Measurements from ENCODE around the gene PTGR3. TPM values are rescaled to one million over a fixed set of nuclear protein-coding genes. Genes with fewer than 3 reads are reported as not detected.

The PTGR3 gene
- total RNA-seq, 1 experiment from 2014 or later, result 24.0 TPM

GRCh38 chr18:75172299-75173124 is 36.4 kb downstream of the PTGR3 start:
- no peak for DNase-seq (ENCODE audit: low read depth)

DNA sequence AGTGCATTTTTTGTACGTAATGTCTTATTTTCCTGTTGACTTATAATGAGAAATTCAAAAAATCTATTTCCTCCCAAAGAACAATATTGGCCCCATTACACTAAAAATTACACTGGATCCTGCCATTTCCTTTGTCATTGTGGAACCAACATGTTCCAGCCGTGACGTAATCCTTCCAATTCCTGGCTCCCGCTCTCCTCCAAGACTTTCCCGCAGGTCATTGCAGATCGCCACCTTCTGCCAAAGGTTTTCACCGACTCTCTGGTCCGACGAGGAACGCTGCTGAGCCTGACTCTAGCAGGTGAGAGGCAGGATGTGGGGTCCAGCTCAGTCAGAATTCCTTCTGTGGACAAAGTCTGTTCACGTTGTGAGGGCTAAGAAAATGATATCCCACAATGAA is 38.0 kb downstream of the PTGR3 start:
- DNase-seq (ENCODE audit: low read depth), result no peak

GRCh38 chr18:75170022-75170789 is 38.7 kb downstream of the PTGR3 start:
- no peak for DNase-seq (ENCODE audit: low read depth)

DNA sequence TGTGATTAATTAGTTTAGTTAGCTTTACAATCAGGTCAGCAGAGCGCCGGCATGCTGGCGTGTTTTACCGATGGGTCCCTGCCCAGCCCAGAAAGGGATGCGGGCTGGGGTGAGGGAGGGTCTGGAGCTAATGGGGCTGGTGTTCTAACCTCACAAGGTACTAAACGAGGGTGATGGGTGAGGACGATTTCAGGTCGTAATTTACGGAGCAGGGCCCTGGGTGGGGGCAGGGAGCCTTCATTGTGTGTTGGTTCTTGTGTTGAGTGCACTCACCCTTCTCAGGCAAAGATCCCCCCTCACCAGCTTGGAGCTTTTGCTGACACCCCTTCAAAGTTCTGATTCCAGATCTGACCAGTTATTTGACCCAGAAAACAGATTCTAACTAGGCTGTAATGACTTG is 39.5 kb downstream of the PTGR3 start:
- no peak for DNase-seq (ENCODE audit: low read depth)

DNA sequence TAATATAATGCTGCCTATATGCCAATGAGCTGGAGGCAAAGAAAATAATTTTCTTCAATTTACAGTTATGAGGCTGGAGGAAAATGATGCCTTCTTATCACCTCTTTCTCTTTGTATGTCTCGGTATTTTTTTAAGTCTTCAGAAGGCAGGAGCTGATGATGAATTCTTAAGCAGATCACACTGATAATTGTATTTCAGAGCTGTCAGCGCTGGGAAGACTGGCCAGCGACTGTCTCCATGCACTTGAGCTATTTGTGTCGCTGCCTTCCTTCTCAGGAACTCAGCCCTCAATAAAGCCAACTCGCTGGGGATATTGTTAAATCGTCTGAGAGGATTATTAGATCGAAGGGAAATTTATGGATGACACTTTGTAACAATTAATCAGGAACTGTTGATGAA is 40.3 kb downstream of the PTGR3 start:
- DNase-seq (ENCODE audit: low read depth), result no peak

GRCh38 chr18:75167759-75168618 is 41.0 kb downstream of the PTGR3 start:
- no peak for DNase-seq (ENCODE audit: low read depth)

DNA sequence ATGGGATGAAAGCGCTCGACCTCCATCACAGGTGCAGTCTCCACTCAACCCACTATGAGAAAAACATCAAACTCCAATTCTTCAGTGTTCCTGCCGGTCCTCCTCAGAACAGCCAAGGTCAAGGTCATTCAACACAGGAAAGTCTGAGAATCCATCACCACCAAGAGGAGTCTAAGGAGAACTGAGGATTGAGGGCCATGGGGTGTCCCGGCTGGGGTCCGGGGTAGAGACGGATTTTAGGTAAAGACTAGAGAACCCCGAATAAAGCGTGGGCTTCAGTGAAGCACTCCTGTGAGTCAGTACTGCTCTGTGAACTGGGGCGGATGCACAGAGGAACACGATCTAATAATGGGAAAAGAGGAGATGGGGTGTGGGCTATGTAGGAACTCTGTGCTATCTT is 41.8 kb downstream of the PTGR3 start:
- no peak for DNase-seq (ENCODE audit: low read depth)

GRCh38 chr18:75165926-75166325 is 43.0 kb downstream of the PTGR3 start:
- no peak for DNase-seq (ENCODE audit: low read depth)

GRCh38 chr18:75164479-75164878 is 44.5 kb downstream of the PTGR3 start:
- DNase-seq (ENCODE audit: low read depth), result no peak

- DNase-seq (ENCODE audit: low read depth), result no peak
Observed at GRCh38 chr18:75163736-75164135, 45.2 kb downstream of the PTGR3 start.

- DNase-seq (ENCODE audit: low read depth), result no peak
Observed at GRCh38 chr18:75162978-75163377, 46.0 kb downstream of the PTGR3 start.

DNA sequence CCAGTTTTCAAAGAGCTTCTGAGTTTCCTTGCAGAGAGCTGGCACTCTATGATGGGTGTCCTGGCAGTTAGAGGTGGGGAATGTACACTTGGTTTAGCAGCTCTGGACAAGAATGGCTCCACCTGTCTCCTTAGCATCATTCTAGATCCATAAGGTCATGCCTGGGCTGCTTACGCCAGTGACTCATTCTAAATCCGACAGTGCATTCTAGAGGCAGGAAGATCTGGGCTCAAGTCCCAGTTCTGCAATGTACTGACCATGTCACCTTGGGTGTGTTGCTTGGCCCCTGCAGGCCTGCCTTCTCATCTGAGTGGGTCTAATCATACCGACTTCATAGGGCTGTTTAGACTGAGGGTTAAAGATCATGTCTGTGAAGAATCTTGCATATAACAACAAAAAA is 46.5 kb downstream of the PTGR3 start:
- DNase-seq (ENCODE audit: low read depth), result peak; percentile 44

GRCh38 chr18:75161256-75162028 is 47.5 kb downstream of the PTGR3 start:
- peak; percentile 56 for DNase-seq (ENCODE audit: low read depth)

- DNase-seq (ENCODE audit: low read depth), result no peak
Observed at GRCh38 chr18:75160364-75160763, 48.6 kb downstream of the PTGR3 start.

DNA sequence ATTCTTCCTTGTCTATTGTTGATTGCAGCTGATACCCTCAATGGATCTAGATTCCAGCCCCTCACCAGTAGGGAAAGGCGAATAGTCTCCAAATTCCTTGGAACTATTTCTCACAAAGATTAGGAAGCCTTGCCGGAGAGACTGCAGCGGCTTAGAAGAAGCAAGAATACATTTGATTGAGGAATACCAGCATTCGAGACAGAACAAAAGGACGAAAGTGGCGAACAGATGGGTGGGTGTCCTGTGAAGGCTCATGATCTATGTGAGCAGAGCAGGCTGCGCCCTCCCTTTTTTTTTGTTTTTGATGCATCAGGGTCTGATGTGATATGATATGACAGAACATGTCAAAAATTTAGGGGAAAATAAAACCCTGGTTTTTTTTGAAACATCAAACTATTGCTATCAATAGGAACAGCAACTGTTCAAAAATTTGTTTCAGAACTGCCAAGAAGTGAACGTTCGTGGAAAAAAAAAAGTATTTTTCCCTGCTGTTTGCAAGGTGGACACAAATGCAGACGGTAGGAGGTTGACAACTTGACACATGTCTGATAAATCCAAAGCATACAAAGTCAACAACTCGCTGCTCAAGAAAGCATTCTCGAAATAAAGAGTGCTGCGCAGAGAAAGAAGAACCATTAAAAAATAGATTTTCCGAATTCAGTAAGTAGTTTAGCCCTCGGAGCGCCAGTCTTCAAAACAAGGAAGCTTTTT is 49.1 kb downstream of the PTGR3 start:
- DNase-seq (ENCODE audit: low read depth), result no peak

GRCh38 chr18:75159238-75159518 is 49.8 kb downstream of the PTGR3 start:
- no peak for DNase-seq (ENCODE audit: low read depth)

Data from HT1080 (cell line).